H9 (cell line): Measurements from ENCODE around the gene KIF26B. TPM values are rescaled to one million over a fixed set of nuclear protein-coding genes. Genes with fewer than 3 reads are reported as not detected.

Experiments used
- DNase-seq: peaks from one replicate; pipeline ENCODE4 v3.0.0-alpha.2; 2017
- H2AFZ ChIP-seq: one replicate; pipeline ENCODE4 v1.6.1; 2013; ENCODE audit warnings: mild to moderate bottlenecking, low read length, control low read depth, moderate library complexity
- H2AK5ac ChIP-seq: 2 replicates; pipeline ENCODE4 v1.6.1; 2013; ENCODE audit warnings: low read length, control low read depth, mixed read lengths; ENCODE audit not compliant: insufficient read length
- H2BK120ac ChIP-seq: one replicate; pipeline ENCODE4 v1.6.1; 2013; ENCODE audit warnings: low read depth, mild to moderate bottlenecking, low read length, control low read depth, inconsistent platforms; ENCODE audit not compliant: poor library complexity, severe bottlenecking
- H2BK12ac ChIP-seq: 2 replicates; pipeline ENCODE4 v1.6.1; 2013; ENCODE audit warnings: low read length, control low read depth, mixed read lengths, low read depth; ENCODE audit not compliant: insufficient read length
- H2BK15ac ChIP-seq: 2 replicates; pipeline ENCODE4 v1.6.1; 2013; ENCODE audit warnings: low read depth, low read length, control low read depth
- H2BK20ac ChIP-seq: one replicate; pipeline ENCODE4 v1.6.1; 2013; ENCODE audit warnings: low read depth, mild to moderate bottlenecking, low read length, control low read depth, inconsistent platforms; ENCODE audit not compliant: poor library complexity, severe bottlenecking
- H2BK5ac ChIP-seq: 2 replicates; pipeline ENCODE4 v1.6.1; 2013; ENCODE audit warnings: low read length, control low read depth, mixed read lengths; ENCODE audit not compliant: insufficient read length
- H3K14ac ChIP-seq: 2 replicates; pipeline ENCODE4 v1.6.1; 2013; ENCODE audit warnings: low read length, control low read depth; ENCODE audit not compliant: insufficient read depth
- H3K18ac ChIP-seq: 2 replicates; pipeline ENCODE4 v1.6.1; 2013; ENCODE audit warnings: low read depth, mild to moderate bottlenecking, mixed read lengths, low read length, control low read depth; ENCODE audit not compliant: insufficient read length
- H3K23ac ChIP-seq: 2 replicates; pipeline ENCODE4 v1.6.1; 2013; ENCODE audit warnings: low read length, control low read depth, mixed read lengths, low read depth; ENCODE audit not compliant: insufficient read length
- H3K23me2 ChIP-seq: 2 replicates; pipeline ENCODE4 v1.6.1; 2013; ENCODE audit warnings: low read depth, mild to moderate bottlenecking, mixed read lengths, low read length, control low read depth; ENCODE audit not compliant: insufficient read length, poor library complexity, severe bottlenecking
- H3K27ac ChIP-seq: 2 replicates; pipeline ENCODE4 v1.5.1; 2013; ENCODE audit warnings: low read length, control low read depth, mixed read lengths, low read depth; ENCODE audit not compliant: insufficient read length
- H3K27me3 ChIP-seq: 2 replicates; pipeline ENCODE4 v1.6.1; 2013; ENCODE audit warnings: low read length, control low read depth, inconsistent platforms; ENCODE audit not compliant: insufficient read depth
- H3K4ac ChIP-seq: 2 replicates; pipeline ENCODE4 v1.6.1; 2013; ENCODE audit warnings: low read depth, mild to moderate bottlenecking, control low read depth, inconsistent platforms, low read length, moderate library complexity
- H3K4me1 ChIP-seq: 2 replicates; pipeline ENCODE4 v1.6.1; 2013; ENCODE audit warnings: low read length, control low read depth, inconsistent platforms; ENCODE audit not compliant: insufficient read depth
- H3K4me2 ChIP-seq: 2 replicates; pipeline ENCODE4 v1.6.1; 2013; ENCODE audit warnings: low read length, control low read depth, mixed read lengths; ENCODE audit not compliant: insufficient read length, insufficient read depth
- H3K56ac ChIP-seq: 2 replicates; pipeline ENCODE4 v1.6.1; 2013; ENCODE audit warnings: low read depth, mild to moderate bottlenecking, mixed read lengths, low read length, control low read depth; ENCODE audit not compliant: insufficient read length
- H3K79me1 ChIP-seq: 2 replicates; pipeline ENCODE4 v1.6.1; 2013; ENCODE audit warnings: low read depth, mild to moderate bottlenecking, moderate library complexity, low read length, control low read depth, inconsistent platforms; ENCODE audit not compliant: insufficient read depth, poor library complexity, severe bottlenecking
- H3K79me2 ChIP-seq: 2 replicates; pipeline ENCODE4 v1.6.1; 2013; ENCODE audit warnings: low read length, control low read depth, inconsistent platforms; ENCODE audit not compliant: insufficient read depth
- H3K9ac ChIP-seq: 2 replicates; pipeline ENCODE4 v1.6.1; 2013; ENCODE audit warnings: low read length, control low read depth, mixed read lengths; ENCODE audit not compliant: insufficient read length; ENCODE audit errors: extremely low read depth
- H3K9me3 ChIP-seq: one replicate; pipeline ENCODE4 v1.6.1; 2013; ENCODE audit warnings: low read depth, low read length, inconsistent platforms; ENCODE audit not compliant: control insufficient read depth
- H3T11ph ChIP-seq: one replicate; pipeline ENCODE4 v1.6.1; 2013; ENCODE audit warnings: mild to moderate bottlenecking, low read length, control low read depth, inconsistent platforms
- H4K20me1 ChIP-seq: one replicate; pipeline ENCODE4 v1.6.1; 2013; ENCODE audit not compliant: control insufficient read depth, insufficient read length, insufficient read depth
- H4K5ac ChIP-seq: 2 replicates; pipeline ENCODE4 v1.6.1; 2013; ENCODE audit warnings: low read depth, mild to moderate bottlenecking, mixed read lengths, low read length, control low read depth; ENCODE audit not compliant: insufficient read length
- H4K8ac ChIP-seq: replicated peaks from 2 replicates; pipeline ENCODE4 v1.6.1; 2013; ENCODE audit warnings: low read length, control low read depth, mixed read lengths, low read depth; ENCODE audit not compliant: insufficient read length
- H4K91ac ChIP-seq: 2 replicates; pipeline ENCODE4 v1.6.1; 2013; ENCODE audit warnings: low read depth, mild to moderate bottlenecking, moderate library complexity, mixed read lengths, low read length, control low read depth; ENCODE audit not compliant: insufficient read length
- H3K27ac Mint-ChIP-seq, 3 experiments: 2 replicates in 2 of 3; 3 replicates in 1 of 3; pipeline ENCODE4 v1.8.0; 2020 to 2021; ENCODE audit warnings: mixed read lengths in 3 of 3, mild to moderate bottlenecking in 1 of 3, moderate library complexity in 1 of 3
- H3K27me3 Mint-ChIP-seq: 2 replicates; pipeline ENCODE4 v1.8.0; 2021; ENCODE audit warnings: low read depth, mild to moderate bottlenecking, moderate library complexity, mixed read lengths
- H3K36me3 Mint-ChIP-seq, 3 experiments: 2 replicates in 2 of 3; 3 replicates in 1 of 3; pipeline ENCODE4 v1.8.0; 2020 to 2021; ENCODE audit warnings: low read depth in 3 of 3, mixed read lengths in 3 of 3; ENCODE audit not compliant: insufficient read depth in 1 of 3
- H3K4me1 Mint-ChIP-seq, 2 experiments: 2 replicates each; pipeline ENCODE4 v1.8.0; 2020; ENCODE audit warnings: mixed read lengths in 2 of 2
- H3K4me3 Mint-ChIP-seq, 2 experiments: 2 replicates in 1 of 2; 3 replicates in 1 of 2; pipeline ENCODE4 v1.8.0; 2020 to 2021; ENCODE audit warnings: mild to moderate bottlenecking in 2 of 2, mixed read lengths in 2 of 2, moderate library complexity in 1 of 2
- H3K9me3 Mint-ChIP-seq, 2 experiments: 2 replicates in 1 of 2; 3 replicates in 1 of 2; pipeline ENCODE4 v1.8.0; 2020; ENCODE audit warnings: mild to moderate bottlenecking in 2 of 2, mixed read lengths in 2 of 2, moderate library complexity in 1 of 2
- CTCF ChIP-seq: fragments of 200-600 bp; sonication (generic); conservative IDR thresholded peaks from 3 replicates; pipeline ENCODE4 v1.8.0; 2021; ENCODE audit warnings: antibody characterized with exemption, mild to moderate bottlenecking
- WGBS: extraction: QIAGEN DNeasy Blood & Tissue Kit; methylation state at CpG from one replicate; pipeline ENCODE4 v1.1.7; 2013; ENCODE audit warnings: missing lambda C conversion rate, low lambda C conversion rate, mixed read lengths; ENCODE audit not compliant: insufficient read length; ENCODE audit errors: extremely low coverage; 5-methylcytosine and 5-hydroxymethylcytosine counted together
- total RNA-seq: library from RNA; stranded (reverse); gene quantifications from 2 replicates; pipeline ENCODE4 v1.2.1, GENCODE V29; 2021

The KIF26B gene
- total RNA-seq, 1 experiment from 2014 or later: 0.13 TPM

- Histone ChIP-seq H3K9me3 (no peaks in the 10 kb centered on the region), H3K79me1 (no peaks in the 10 kb centered on the region), H3K56ac (no peak overlapping the region)
These were observed 332.1 kb downstream of the KIF26B start for GRCh38 chr1:245486775-245487470.

More at GRCh38 chr1:245486775-245487470, 332.1 kb downstream of the KIF26B start:
- no peak overlapping the region for H2BK15ac ChIP-seq
- WGBS: no CpG with 5 or more reads among the region's 8 CpGs
- Mint-ChIP-seq H3K27me3 (peaks cover 43% of the 10 kb centered on the region), H3K9me3 (peaks cover 0 to 4% of the 10 kb centered on the region in 2 experiments; a peak in 2 of 5 replicates), H3K4me1 (peaks cover 41 to 42% of the 10 kb centered on the region in 2 experiments), H3K36me3 (peaks cover 0 to 2% (median 0%) of the 10 kb centered on the region in 3 experiments; a peak in 1 of 7 replicates), H3K4me3 (no peak overlapping the region), H3K27ac (no peak overlapping the region)
- H3K9ac ChIP-seq: no peak overlapping the region
- H2AFZ ChIP-seq: no peak overlapping the region
- H3T11ph ChIP-seq: no peak overlapping the region
- H3K4ac ChIP-seq: no peak overlapping the region
- H3K18ac ChIP-seq: no peak overlapping the region
- no peak overlapping the region for H3K4me2 ChIP-seq
- H4K91ac ChIP-seq: no peak overlapping the region
- H3K4me1 ChIP-seq: peaks cover 10% of the 10 kb centered on the region
- H2BK20ac ChIP-seq: no peak overlapping the region
- no peak overlapping the region for H3K27ac ChIP-seq
- H4K8ac ChIP-seq: no peak overlapping the region
- no peaks in the 10 kb centered on the region for H3K27me3 ChIP-seq
- no peak overlapping the region for H2AK5ac ChIP-seq
- TF ChIP-seq CTCF: no peak
- no peaks in the 10 kb centered on the region for H3K79me2 ChIP-seq
- DNase-seq: no peak
- H2BK120ac ChIP-seq: no peak overlapping the region
- no peak overlapping the region for H3K23ac ChIP-seq
- H3K14ac ChIP-seq: no peak overlapping the region
- no peak overlapping the region for H2BK12ac ChIP-seq
- no peaks in the 10 kb centered on the region for H4K20me1 ChIP-seq
- H3K23me2 ChIP-seq: no peaks in the 10 kb centered on the region
- H4K5ac ChIP-seq: no peak overlapping the region
- H2BK5ac ChIP-seq: no peak overlapping the region
